AG09319 (cell line): Measurements from ENCODE around the gene IER5L.
A peak's percentile ranks its signal among the peaks of the same experiment; 100 is the strongest.
"Not testable (repeated sequence)": the region's sequence is repeated elsewhere in the genome, so short reads cannot be mapped to it uniquely, and the experiment has no call there.

Experiments
- DNase-seq: peaks from one replicate; pipeline ENCODE4 v3.0.0-alpha.2; 2010; ENCODE audit warnings: low read depth; ENCODE audit errors: extremely low read depth
- TF ChIP-seq, protein P1 (sequence below): IDR thresholded peaks from 2 replicates; pipeline ENCODE4 v1.5.1; 2011; ENCODE audit warnings: low read depth, mild to moderate bottlenecking, inconsistent platforms, low read length, moderate library complexity

IER5L gene

DNA sequence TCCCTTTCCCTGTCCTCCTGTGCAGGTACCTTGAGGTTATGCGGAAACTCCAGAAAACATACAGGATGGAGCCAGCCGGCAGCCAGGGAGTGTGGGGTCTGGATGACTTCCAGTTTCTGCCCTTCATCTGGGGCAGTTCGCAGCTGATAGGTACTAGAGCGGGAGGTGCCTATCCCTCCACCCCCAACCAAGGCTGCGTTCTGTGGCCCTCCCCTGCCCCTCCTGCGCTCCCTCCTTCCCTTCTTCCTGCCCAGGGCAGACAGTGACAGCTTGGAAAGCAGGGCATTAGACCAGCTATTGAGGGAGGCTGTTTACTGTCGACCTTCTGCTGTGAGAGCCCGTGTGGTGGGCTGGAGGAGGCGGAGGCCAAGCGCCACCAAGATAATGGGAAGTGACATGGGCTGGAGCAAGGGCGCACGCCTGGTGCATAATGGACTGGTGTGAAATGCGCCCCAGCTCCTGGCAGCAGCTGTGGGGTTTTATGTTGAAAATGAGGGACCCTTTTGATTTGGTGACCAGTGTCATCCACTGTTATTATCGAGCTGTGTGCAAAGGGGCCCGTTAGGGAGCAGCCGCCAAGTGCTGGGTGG, 41.5 kb downstream of the IER5L start:
- no peak for DNase-seq
- TF ChIP-seq, protein P1, sequence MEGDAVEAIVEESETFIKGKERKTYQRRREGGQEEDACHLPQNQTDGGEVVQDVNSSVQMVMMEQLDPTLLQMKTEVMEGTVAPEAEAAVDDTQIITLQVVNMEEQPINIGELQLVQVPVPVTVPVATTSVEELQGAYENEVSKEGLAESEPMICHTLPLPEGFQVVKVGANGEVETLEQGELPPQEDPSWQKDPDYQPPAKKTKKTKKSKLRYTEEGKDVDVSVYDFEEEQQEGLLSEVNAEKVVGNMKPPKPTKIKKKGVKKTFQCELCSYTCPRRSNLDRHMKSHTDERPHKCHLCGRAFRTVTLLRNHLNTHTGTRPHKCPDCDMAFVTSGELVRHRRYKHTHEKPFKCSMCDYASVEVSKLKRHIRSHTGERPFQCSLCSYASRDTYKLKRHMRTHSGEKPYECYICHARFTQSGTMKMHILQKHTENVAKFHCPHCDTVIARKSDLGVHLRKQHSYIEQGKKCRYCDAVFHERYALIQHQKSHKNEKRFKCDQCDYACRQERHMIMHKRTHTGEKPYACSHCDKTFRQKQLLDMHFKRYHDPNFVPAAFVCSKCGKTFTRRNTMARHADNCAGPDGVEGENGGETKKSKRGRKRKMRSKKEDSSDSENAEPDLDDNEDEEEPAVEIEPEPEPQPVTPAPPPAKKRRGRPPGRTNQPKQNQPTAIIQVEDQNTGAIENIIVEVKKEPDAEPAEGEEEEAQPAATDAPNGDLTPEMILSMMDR, result no peak

DNA sequence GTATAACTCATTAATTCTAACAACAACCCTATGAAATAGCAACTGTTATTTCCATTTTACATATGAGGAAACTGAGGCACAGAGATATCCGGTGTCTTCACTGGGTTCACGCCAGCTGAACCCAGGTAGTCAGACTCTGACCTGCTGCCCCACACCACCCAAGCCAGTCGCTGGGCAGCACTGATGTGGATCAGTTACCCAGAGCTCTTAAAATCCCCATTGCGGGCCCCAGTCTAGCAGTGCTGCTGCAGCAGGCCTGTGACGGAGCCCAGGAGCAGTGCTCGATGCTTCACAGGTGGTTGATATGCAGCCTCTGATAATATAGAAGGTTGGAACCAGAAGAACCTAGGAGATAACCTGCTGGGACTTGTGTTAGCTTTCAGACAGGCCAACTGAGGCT, 42.6 kb downstream of the IER5L start:
- TF ChIP-seq, protein P1, result no peak

DNA sequence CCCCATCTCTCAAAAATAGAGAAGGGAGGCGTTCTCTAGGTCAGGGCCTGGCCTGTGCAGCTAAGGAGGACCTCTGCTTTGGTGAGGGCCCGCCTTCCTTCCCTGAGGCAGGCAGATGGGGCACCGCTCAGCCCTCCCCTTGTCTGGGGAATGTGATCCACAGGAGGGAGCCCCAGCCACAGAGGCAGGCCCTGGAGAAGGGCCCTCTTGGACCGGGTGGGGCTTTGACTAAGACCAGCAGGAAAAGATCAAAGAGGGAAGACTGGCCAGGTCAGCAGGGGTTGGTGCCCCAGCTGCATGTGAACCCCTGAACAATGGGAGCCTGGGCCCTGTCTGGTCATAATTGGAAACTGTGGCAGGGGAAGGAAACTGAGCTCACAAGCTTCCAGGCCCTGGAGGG, 45.0 kb downstream of the IER5L start:
- DNase-seq, result no peak
- TF ChIP-seq, protein P1, result no peak

More for the DNA sequence above, 42.6 kb downstream of the IER5L start:
- no peak for DNase-seq

DNA sequence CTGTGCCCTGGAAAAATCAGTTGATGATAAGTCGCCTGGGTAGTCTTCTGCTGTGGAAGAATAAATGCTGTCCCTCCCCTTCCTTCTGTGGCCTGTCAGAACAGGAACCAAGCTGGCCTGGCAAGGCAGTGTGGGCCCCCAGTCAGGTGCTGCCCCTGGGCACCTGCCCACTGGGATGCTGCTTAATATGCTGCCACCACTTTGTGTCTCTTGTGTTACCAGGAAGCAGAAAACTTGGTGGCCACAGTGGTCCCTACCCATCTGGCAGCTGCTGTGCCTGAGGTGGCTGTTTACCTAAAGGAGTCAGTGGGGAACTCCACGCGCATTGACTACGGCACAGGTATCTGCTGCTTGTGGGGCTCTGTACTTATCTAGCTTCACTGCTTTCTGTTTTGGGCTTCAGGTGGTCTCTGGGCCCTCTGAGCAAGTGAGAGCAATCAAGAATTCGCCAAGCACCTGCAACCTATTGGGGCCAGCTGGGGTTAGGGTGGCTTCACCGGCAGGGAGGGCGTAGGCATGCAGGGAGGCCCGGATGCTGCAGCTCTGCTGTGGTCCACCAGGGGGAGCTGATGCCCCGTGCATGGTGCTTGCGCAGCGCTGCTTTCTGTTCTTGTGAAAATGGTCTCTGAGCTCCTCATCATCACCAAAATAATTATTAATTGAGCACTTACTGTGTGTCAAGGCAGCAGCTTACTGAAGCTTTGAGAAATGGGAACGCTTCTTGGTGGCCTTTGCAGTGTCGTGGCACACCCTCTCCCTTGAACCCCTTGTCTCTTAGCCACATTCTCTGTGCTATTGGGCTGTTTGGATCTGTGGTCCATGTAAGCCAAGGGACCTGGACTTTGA, 46.5 kb downstream of the IER5L start:
- TF ChIP-seq, protein P1, result peak; percentile 99
- no peak for DNase-seq

DNA sequence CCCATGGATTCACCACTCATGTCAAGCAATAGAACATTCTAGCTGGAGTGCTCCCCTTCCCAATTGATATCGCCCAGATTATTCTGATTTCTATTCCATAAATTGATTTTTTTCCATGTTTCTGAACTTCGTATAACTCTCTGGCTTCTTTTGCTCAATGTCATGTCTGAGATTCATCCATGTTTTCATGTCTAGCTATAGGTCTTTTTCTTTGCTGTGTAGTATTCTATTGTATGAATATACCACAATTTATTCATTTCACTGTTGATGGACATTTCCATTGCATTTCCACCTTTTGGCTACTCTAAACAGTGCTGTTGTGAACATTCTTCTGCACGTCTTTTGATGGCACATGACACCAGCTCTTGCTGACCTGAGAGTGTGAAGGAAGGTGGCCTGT, 47.3 kb downstream of the IER5L start:
- DNase-seq, result no peak
- TF ChIP-seq, protein P1, result no peak

DNA sequence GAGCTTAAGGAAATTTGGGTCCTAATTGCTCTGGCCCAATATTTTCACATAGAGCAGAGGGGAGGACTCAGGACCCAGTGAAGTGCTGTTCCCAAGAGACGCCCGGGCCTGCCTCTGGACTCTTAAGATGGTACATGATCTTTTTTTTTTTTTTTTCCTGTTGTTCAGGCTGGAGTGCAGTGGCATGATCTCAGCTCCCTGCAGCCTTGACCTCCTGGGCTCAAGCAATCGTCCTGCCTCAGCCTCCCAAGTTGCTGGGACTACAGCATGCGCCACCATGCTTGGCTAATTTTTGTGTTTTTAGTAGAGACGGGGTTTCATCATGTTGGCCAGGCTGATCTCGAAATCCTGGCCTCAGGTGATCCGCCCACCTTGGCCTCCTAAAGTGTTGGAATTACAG, 47.8 kb downstream of the IER5L start:
- not testable (repeated sequence) for DNase-seq

DNA sequence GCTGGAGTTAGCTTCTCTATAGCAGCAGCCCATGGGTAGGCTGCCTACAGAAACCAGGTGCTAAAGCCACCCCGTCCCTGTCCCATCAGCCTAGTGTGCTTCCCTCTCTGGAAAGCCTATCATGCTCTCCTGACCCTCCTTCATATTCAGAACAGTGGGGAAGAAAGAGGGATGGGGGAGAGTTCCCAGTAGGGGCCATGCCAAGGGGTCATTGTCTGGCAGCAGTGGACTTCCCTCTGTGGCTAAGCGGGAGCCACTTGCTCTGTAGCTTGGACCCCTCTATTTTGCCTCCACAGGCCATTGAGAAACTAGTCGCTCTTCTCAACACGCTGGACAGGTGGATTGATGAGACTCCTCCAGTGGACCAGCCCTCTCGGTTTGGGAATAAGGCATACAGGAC, 49.4 kb downstream of the IER5L start:
- DNase-seq, result no peak
- TF ChIP-seq, protein P1, result no peak
